Measurements from ENCODE around the gene KLHDC10. TPM values are rescaled to one million over a fixed set of nuclear protein-coding genes. Genes with fewer than 3 reads are reported as not detected.

Gene KLHDC10
- total RNA-seq, 1 experiment from 2014 or later: 14.4 TPM

GRCh38 chr7:130108809-130109208, 38.5 kb downstream of the KLHDC10 start:
- H3K9me3 Mint-ChIP-seq: peaks cover 9% of the 10 kb centered on the region
- CTCF ChIA-PET: interaction anchor here (1.0 kb wide), 1 partner anchor 42 kb away, joined by 4 read pairs; no protein-coding TSS in a partner anchor
- no peaks in the 10 kb centered on the region for H3K27me3 Mint-ChIP-seq (ENCODE audit: low read depth)
- POLR2A ChIA-PET: interaction anchor here (0.6 to 0.7 kb wide), 3 partner anchors 54 to 385 kb away, joined by 3 to 6 read pairs (median 3); no protein-coding TSS in a partner anchor
- no peak for ATAC-seq
- no peaks in the 10 kb centered on the region for H3K36me3 Mint-ChIP-seq
- TF ChIP-seq CTCF (IDR thresholded peaks at IDR 0.05): no peak
- no peak for TF ChIP-seq FOXK1 (CRISPR knock-in tag; IDR thresholded peaks at IDR 0.05)
- TF ChIP-seq NFYB (CRISPR knock-in tag; conservative IDR thresholded peaks at IDR 0.05; ENCODE audit: low read depth): no peak
- TF ChIP-seq, protein P1, sequence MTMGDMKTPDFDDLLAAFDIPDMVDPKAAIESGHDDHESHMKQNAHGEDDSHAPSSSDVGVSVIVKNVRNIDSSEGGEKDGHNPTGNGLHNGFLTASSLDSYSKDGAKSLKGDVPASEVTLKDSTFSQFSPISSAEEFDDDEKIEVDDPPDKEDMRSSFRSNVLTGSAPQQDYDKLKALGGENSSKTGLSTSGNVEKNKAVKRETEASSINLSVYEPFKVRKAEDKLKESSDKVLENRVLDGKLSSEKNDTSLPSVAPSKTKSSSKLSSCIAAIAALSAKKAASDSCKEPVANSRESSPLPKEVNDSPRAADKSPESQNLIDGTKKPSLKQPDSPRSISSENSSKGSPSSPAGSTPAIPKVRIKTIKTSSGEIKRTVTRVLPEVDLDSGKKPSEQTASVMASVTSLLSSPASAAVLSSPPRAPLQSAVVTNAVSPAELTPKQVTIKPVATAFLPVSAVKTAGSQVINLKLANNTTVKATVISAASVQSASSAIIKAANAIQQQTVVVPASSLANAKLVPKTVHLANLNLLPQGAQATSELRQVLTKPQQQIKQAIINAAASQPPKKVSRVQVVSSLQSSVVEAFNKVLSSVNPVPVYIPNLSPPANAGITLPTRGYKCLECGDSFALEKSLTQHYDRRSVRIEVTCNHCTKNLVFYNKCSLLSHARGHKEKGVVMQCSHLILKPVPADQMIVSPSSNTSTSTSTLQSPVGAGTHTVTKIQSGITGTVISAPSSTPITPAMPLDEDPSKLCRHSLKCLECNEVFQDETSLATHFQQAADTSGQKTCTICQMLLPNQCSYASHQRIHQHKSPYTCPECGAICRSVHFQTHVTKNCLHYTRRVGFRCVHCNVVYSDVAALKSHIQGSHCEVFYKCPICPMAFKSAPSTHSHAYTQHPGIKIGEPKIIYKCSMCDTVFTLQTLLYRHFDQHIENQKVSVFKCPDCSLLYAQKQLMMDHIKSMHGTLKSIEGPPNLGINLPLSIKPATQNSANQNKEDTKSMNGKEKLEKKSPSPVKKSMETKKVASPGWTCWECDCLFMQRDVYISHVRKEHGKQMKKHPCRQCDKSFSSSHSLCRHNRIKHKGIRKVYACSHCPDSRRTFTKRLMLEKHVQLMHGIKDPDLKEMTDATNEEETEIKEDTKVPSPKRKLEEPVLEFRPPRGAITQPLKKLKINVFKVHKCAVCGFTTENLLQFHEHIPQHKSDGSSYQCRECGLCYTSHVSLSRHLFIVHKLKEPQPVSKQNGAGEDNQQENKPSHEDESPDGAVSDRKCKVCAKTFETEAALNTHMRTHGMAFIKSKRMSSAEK (CRISPR knock-in tag; IDR thresholded peaks at IDR 0.05; ENCODE audit: borderline replicate concordance): no peak
- no peak for TF ChIP-seq E2F4 (CRISPR knock-in tag; IDR thresholded peaks at IDR 0.05; ENCODE audit: borderline replicate concordance, low read depth)
- TF ChIP-seq, protein P2, sequence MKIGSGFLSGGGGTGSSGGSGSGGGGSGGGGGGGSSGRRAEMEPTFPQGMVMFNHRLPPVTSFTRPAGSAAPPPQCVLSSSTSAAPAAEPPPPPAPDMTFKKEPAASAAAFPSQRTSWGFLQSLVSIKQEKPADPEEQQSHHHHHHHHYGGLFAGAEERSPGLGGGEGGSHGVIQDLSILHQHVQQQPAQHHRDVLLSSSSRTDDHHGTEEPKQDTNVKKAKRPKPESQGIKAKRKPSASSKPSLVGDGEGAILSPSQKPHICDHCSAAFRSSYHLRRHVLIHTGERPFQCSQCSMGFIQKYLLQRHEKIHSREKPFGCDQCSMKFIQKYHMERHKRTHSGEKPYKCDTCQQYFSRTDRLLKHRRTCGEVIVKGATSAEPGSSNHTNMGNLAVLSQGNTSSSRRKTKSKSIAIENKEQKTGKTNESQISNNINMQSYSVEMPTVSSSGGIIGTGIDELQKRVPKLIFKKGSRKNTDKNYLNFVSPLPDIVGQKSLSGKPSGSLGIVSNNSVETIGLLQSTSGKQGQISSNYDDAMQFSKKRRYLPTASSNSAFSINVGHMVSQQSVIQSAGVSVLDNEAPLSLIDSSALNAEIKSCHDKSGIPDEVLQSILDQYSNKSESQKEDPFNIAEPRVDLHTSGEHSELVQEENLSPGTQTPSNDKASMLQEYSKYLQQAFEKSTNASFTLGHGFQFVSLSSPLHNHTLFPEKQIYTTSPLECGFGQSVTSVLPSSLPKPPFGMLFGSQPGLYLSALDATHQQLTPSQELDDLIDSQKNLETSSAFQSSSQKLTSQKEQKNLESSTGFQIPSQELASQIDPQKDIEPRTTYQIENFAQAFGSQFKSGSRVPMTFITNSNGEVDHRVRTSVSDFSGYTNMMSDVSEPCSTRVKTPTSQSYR (CRISPR knock-in tag; IDR thresholded peaks at IDR 0.05): no peak
- no peak for TF ChIP-seq TEAD1 (CRISPR knock-in tag; IDR thresholded peaks at IDR 0.05)
- no peak for TF ChIP-seq ZNF121 (CRISPR knock-in tag; IDR thresholded peaks at IDR 0.05)
- no peak for TF ChIP-seq ZNF232 (CRISPR knock-in tag; IDR thresholded peaks at IDR 0.05)
- TF ChIP-seq NR1H2 (CRISPR knock-in tag; IDR thresholded peaks at IDR 0.05): no peak
- TF ChIP-seq FOXJ3 (CRISPR knock-in tag; IDR thresholded peaks at IDR 0.05; ENCODE audit: borderline replicate concordance): no peak
- 0 out of 2 replicates have a peak, but pooled peaks cover 3% of the 10 kb centered on the region for H3K4me1 Mint-ChIP-seq
- no peak overlapping the region for H3K4me3 Mint-ChIP-seq
- DNase-seq (ENCODE audit: low spot score): no peak
- no peak overlapping the region for H3K27ac Mint-ChIP-seq

DNA sequence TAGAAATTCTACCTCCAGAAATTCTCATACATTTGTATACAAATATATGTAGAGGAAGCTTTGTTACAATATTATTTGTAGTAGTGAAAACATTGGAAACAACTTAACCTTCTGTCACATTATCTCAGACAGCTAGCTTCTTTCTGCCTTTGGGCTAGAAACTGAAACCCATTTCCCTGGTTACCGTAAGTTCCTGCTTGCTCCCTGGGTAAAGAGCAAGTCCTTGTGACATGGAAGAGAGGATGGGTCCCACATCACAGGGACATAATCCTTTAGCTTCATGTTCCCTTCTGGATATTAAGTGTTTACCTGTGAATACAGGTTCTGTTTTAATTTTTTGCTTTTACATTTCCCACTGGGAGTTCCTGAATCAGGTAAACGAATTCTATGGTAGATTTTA, 41.8 kb downstream of the KLHDC10 start:
- POLR2A ChIA-PET: interaction anchor here (0.6 kb wide), 1 partner anchor 161 kb away, joined by 3 read pairs; no protein-coding TSS in a partner anchor
- Mint-ChIP-seq H3K27me3 (ENCODE audit: low read depth) (no peaks in the 10 kb centered on the region), H3K27ac (no peak overlapping the region), H3K4me3 (no peak overlapping the region), H3K36me3 (no peaks in the 10 kb centered on the region; the same call in 1 of the 2 replicates), H3K9me3 (peaks cover 9% of the 10 kb centered on the region), H3K4me1 (no peaks in the 10 kb centered on the region)
- TF ChIP-seq TEAD1 (CRISPR knock-in tag; IDR thresholded peaks at IDR 0.05): no peak
- CTCF ChIA-PET: interaction anchor here (1.6 kb wide), 1 partner anchor 28 kb away, joined by 4 read pairs; no protein-coding TSS in a partner anchor
- ATAC-seq (no peak), DNase-seq (ENCODE audit: low spot score) (no peak)

Data from WTC11 (cell line).